Activated CD4-positive, alpha-beta T cell treated with anti-CD3 and anti-CD28 coated beads for 4 hours (primary cell): Measurements from ENCODE around the gene C2CD4D.

Source experiments
- DNase-seq, 2 donors: peaks; one replicate each; pipeline ENCODE4 v3.0.0-alpha.2; 2020

Gene C2CD4D

DNA sequence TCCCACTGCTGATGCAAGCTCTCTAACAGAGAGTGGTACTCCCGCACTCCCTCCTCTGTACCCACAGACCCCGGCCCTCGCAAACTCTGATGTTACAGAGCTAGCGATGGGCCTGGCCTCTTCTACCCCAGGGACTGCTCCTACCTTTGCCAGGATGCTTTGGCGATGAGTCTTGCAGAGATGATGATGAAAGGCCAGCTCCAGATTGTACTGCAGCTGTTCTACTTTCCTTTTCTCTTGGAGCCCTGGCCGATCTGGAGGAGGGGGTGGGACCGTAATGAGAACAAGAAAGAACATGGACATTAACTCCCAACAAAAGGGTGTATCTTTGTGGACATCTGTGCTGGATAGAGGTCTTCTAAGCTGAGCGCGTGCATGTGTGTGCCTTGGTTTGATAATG is 28.4 kb downstream of the C2CD4D start:
- no peak for DNase-seq

DNA sequence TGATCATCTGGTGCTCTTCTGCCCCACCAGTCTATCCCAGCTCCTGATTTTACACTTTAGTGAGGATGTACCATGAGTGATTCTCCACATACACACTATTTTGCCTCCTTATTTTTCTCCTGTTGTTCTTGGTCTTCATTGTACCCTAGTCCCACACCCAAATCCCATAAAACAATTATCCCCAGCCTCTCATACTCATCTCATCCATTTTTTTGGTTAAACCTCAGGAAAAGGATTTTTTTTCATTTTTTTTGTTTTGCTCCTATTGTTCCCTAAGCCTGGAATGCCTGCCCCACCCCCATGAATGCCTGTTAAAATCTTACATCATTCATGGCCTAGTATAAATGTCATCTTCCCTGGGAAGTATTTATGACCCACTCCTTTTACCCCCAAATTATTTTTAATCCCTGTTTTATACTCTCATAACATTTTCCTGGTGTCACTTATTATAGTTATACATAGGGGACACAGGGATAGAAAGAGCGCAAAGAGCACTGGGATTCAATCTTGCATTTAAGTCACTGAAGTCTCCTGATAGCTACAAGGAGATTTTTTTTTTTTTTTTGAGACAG is 29.5 kb downstream of the C2CD4D start:
- DNase-seq: no peak

GRCh38 chr1:151809290-151809984 is 30.2 kb downstream of the C2CD4D start:
- no peak for DNase-seq

GRCh38 chr1:151807766-151808165 is 31.9 kb downstream of the C2CD4D start:
- no peak for DNase-seq

GRCh38 chr1:151807131-151807530 is 32.5 kb downstream of the C2CD4D start:
- DNase-seq: no peak

GRCh38 chr1:151806170-151806569 is 33.5 kb downstream of the C2CD4D start:
- no peak for DNase-seq

DNA sequence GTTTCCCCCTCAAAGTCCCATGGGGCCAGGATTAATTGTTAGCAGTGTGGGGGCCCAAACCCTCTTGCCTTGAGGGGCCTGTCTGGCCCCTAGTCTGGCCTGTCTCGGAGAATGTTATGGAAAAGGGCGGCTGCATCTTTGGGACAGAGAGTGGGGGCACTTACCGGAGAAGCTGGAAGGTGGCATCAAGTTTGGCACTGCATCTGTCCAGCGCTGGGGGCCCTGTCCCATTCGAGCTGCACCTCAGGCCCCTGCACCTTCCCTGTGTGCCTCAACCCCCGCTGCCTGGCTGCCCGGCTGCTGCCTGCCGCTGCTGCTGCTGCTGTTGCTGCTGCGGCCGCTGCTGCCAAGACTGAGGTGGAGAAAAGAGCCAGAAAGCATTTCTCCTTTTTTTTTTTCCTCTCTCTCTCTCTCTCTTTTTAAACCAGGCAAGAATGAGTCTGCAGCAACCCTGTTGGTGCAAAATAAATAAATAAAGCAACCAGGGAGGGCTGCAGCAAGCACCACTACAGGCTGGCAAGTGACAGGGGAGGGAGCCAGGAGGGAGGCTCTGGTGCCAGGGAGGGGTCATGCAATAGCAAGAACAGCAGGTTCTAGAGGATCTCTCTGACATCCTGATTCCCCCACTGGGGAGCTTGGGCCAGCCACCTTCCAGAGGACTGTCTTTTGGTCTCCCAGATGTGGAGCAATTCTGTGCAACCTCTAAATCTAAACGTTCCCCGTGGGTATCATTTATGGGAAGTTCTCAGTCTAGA is 34.4 kb downstream of the C2CD4D start, which contains the start of gene LINGO4:
TSS of gene LINGO4 (minus strand) at position 354 of the 755 bp plus-strand sequence. CDS start 2,715 bp downstream, outside the sequence.
- no peak for DNase-seq

GRCh38 chr1:151803915-151804314 is 35.7 kb downstream of the C2CD4D start:
- DNase-seq: no peak

DNA sequence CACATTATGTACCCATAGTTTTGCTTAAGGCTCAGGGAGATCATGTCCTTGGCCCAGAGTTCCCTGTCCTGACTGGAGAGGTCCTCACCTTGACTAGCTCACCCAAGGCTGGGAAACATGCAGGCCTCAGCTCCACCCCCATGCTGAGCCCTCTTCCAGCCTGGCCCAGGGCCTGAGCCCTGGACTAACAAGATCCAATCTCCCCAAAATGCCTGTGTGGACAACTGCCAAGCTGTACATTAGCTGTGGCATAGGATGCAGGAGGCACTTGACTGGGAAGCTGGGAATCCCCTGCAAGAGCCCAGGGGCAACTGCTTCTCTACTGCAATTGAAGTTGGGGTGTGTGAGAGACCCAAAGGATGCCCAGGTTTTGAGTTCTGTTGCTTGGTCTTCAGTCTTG is 36.5 kb downstream of the C2CD4D start:
- DNase-seq: no peak

GRCh38 chr1:151802372-151802771 is 37.2 kb downstream of the C2CD4D start:
- DNase-seq: no peak

GRCh38 chr1:151801846-151802245 is 37.8 kb downstream of the C2CD4D start:
- no peak for DNase-seq

DNA sequence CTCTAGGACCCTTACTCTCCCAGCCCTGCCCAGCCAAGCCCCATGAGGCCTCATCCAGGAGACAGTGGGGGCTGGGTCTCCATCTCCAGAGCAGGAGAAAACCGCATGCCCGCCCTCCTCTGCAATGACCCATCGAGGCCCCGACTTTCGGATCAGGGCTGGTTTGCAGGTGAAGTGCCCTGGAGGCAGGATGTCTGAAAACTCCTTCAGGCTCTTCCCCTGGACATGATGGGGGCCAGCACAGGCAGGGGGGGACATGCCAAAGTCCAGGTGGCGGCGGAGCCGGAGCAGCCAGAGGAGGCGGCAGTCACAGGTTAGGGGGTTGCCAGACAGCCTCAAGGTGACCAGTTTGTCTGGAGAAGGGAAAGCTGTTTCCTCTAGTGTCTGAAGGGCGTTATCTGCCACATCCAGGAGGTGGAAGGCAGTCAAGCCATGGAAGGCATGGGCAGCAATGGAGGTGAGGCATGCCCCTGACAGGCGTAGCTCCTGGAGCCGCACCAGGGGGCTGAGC is 38.3 kb downstream of the C2CD4D start:
- DNase-seq: no peak

GRCh38 chr1:151800830-151801229 is 38.8 kb downstream of the C2CD4D start:
- DNase-seq: no peak

- no peak for DNase-seq
Measured at GRCh38 chr1:151799179-151800022, 40.2 kb downstream of the C2CD4D start.

GRCh38 chr1:151798571-151798970 is 41.0 kb downstream of the C2CD4D start:
- no peak for DNase-seq

DNA sequence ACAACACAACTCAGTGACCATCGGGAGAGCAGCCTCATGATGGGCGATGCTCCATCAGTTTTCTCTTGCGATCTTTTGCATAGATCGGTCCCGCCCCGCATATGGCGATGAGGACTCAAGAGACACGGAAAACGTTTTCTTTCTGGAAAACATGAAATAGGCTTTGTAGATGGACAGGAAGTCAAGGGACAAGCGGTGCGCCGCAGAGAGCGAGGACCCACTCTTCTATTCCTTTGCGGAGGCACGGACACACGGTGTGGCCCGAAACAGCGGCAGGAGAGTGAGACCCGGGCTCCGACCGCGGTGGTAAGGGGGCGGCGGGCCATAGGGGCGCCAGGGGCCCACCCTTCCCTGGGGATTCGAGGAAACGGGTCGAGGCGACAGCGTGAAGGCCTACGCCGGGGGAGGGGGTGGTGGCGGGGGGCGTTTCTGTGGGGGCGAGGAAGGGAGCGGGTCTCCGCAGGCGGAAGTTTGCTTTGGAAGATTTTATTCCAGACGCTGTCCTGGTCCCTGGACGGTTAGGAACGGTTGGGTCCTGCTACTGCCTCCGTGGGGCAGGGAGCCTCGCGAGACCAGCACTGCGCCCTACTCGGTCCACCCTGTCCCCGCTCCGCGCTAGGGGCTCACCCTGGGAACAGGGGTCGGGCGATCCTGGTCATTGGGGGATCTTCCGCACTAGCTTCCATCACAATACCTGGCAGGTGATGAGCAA is 48.5 kb downstream of the C2CD4D start:
- no peak for DNase-seq

GRCh38 chr1:151790071-151790939 is 49.3 kb downstream of the C2CD4D start, which contains the start of gene TDRKH:
TSS of gene TDRKH (minus strand) at chr1:151790500. CDS start at chr1:151783022, 7,478 bp downstream.
- DNase-seq: peak; percentile 99 to 100
